Fibroblast of upper back skin (primary cell): ENCODE results near the gene KLHL29.

Experiments
- DNase-seq: peaks from one replicate; pipeline ENCODE4 v3.0.0-alpha.2; 2013

Gene KLHL29

GRCh38 chr2:23642516-23642915, 257.5 kb downstream of the KLHL29 start:
- DNase-seq, result no peak

DNA sequence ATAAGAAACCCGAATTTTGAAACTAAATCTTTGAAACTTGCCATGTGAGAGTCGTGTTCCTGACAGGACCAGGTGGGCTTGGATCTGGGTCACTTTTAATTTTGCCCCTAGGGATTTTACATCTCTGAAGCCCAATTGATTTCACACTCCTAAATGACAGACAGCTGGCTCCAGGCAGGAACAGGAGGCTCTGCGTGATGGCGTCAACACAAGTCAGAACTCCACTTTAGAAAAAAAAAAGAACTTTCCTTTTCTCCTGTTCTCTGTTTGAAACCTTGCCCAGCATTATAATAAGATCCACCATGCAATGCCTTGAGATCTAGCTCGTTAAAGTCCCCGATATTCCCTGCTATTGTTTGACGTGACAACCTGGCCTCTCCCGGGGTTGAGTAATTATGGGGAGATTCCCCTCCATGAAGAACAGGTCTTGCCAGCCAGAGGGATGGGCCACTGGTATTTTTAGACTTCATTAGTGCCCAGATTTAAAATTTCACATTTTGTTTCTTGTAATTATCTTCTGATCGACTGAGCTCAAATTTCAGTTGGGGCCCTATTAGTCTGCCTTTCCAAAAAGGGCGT, 260.3 kb downstream of the KLHL29 start:
- no peak for DNase-seq

- DNase-seq, result no peak
These were observed 262.6 kb downstream of the KLHL29 start for GRCh38 chr2:23647563-23647962.

GRCh38 chr2:23649303-23649702, 264.3 kb downstream of the KLHL29 start:
- no peak for DNase-seq

GRCh38 chr2:23649819-23650218, 264.8 kb downstream of the KLHL29 start:
- DNase-seq, result no peak

DNA sequence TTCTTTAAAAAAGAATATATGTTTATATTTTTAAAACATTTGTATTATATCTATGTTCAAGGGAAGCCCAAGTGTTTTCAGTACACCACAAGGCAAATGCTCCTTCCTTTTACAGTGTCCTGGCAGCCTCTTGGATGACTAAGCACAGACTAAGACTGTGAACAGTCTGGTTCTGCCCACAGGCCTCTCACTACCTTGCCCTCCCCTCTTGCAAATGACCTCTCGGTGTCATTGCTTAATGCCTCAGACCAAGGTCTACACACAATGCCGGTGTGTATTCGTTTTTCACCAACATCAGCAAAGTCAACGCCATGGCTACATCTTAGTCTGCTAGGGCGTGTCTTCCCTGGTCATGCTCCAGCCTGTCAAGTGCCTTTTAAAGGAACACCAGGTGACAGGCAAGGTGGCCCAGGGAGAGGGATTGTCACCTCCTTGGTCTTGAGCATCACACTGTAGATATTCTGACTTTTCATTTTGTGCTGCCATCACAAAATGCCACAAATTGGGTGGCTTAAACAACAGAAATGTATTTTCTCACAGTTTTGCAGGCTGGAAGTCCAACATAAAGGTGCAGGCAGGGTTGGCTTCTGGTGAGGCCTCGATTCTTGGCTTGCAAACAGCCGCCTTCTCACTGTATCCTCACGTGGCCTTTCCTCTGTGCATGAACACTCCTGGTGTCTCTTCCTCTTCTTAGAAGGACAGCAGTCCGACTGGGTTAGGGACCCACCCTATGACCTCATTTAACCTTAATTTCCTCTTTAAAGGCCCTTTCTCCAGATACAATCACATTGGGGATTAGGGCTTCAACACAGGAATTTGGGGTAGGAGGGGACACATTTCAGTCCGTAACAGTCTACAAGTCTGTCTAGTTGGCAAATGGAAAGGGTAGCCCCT, 266.5 kb downstream of the KLHL29 start:
- DNase-seq, result peak; percentile 68

DNA sequence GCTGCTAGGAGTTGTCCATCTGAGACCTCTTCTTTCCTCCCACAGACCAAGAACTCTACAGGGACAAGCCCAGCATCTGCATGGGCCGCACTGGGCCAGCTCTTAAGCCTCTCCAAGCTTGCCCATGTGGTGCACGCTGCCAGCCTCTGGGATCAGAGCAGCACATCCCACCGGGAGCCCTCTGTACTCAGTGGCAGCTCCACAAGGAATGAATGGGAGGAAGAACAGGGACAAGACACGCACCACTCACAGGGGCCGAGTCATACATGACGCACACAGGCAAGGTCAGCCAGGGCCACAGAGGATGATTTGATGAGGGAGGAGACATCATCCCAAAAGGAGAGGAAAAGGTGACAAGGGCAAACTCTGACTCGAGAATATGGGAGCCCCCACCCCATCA, 268.3 kb downstream of the KLHL29 start:
- DNase-seq, result no peak

DNA sequence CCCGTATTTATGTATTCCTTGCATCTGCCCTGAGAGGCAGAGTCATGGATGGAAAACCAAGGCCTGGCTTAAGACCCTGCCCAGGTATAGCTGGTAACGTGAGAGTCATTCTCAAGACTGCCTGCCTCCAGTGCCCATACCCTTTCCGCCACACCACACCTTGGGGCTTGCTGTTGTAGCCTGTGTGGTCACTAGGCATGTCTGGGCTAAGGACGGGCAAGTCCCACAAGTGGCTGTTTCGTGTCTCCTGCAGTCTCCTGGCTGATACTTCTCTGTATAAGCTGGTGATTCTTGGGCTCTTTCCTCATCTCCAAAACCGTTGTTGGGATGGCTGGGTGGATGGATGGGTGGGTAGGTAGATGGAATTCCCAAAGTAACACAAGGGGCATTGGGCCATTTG, 269.8 kb downstream of the KLHL29 start:
- DNase-seq, result no peak

DNA sequence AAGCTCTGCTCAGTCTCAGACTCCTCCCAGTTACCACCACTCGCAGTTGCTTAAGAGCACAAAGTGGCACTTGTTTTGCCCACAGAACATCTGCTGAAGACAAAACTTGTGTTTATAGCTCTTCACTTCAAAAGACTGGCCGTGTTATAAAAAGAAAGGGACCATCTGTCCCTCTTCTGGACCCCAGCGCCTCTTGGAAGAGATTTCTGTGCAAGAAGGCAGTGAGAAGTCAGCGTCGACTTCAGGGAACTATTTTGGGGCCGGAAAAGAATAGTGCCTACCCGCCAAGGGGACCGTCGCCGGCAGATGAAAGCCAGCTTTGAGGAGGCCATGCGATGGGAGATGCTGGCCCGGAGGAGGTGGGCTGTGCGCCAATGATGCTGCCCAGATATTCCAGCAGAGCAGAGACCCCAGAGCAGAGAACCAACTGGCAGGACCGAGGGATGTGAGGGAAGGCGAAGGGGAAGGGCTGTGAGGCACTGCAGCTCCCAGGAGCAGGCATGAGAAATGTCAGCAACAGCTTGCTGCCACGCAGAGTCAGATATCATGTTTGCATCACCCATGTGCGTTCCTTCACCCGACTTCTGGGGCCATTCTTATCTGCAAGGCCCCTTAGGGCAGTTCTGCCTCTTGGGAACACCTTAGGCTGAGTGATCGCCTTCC, 271.1 kb downstream of the KLHL29 start:
- no peak for DNase-seq

- peak; percentile 13 for DNase-seq
These were observed 271.6 kb downstream of the KLHL29 start for GRCh38 chr2:23656597-23656973.

- no peak for DNase-seq
These were observed 272.4 kb downstream of the KLHL29 start for GRCh38 chr2:23657371-23657770.

GRCh38 chr2:23657934-23658333, 273.0 kb downstream of the KLHL29 start:
- DNase-seq, result no peak

- DNase-seq, result no peak
These were observed 273.5 kb downstream of the KLHL29 start for GRCh38 chr2:23658466-23658942.

- DNase-seq, result no peak
These were observed 274.3 kb downstream of the KLHL29 start for GRCh38 chr2:23659328-23659727.

- DNase-seq, result no peak
These were observed 274.8 kb downstream of the KLHL29 start for GRCh38 chr2:23659773-23660172.

- no peak for DNase-seq
These were observed 275.3 kb downstream of the KLHL29 start for GRCh38 chr2:23660237-23660636.

GRCh38 chr2:23661276-23662050, 276.5 kb downstream of the KLHL29 start:
- DNase-seq, result no peak

GRCh38 chr2:23662466-23662865, 277.5 kb downstream of the KLHL29 start:
- no peak for DNase-seq

GRCh38 chr2:23662941-23663920, 278.3 kb downstream of the KLHL29 start:
- no peak for DNase-seq

- DNase-seq, result no peak
These were observed 279.2 kb downstream of the KLHL29 start for GRCh38 chr2:23664066-23664788.
